ENCODE measurements around the gene YPEL4. TPM values are rescaled to one million over a fixed set of nuclear protein-coding genes. Genes with fewer than 3 reads are reported as not detected.

Gene YPEL4
- total and polyA plus RNA-seq, 12 donors, result 0.18 to 15.7 (median 1.8) TPM

DNA sequence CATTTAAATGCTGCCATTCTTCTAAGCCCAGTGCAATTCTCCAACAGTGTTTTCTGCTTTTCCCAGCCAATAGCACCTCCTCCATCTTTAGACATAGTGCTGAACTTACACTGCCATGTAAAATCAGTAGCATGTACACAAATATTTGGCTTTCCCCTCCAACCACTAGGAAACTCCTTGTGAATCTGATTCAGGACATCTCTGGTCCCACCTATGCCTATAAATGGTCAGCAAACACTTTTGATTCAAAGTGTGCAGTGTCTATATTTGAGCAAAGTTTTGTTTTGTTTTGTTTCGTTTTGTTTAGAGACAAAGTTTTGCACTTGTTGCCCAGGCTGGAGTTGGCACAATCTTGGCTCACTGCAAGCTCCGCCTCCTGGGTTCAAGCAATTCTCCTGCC is 24.8 kb downstream of the YPEL4 start:
- intact Hi-C loops (cut with DNase I), result no loop called here
- WGBS, 4 donors, result 75 to 88% (median 83%) methylated on average over 2 of the region's 2 CpGs
- H3K36me3 ChIP-seq (replicated peaks in 1 of 2), result no peaks in the 10 kb centered on the region

DNA sequence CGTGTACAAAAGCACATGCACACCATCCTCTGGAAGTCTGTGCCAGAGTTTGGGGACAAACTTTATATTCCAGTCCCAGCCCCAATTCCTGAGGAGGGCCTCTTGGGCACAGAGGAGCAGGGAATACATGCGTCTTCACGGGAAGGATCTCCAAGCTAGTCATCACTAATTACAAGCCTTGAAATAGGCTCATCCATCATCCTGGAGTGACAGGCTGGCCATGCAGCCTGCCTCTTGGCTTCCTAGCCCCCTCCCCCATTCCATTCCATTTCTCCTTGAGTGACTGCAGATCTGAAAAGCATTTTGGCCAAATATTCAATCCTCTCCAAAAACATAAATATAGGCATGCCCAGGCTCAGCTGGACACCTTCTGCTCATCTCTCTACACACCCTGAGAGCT is 27.4 kb downstream of the YPEL4 start:
- no peak for TF ChIP-seq POLR2A (IDR thresholded peaks at IDR 0.05)
- TF ChIP-seq, protein P1, sequence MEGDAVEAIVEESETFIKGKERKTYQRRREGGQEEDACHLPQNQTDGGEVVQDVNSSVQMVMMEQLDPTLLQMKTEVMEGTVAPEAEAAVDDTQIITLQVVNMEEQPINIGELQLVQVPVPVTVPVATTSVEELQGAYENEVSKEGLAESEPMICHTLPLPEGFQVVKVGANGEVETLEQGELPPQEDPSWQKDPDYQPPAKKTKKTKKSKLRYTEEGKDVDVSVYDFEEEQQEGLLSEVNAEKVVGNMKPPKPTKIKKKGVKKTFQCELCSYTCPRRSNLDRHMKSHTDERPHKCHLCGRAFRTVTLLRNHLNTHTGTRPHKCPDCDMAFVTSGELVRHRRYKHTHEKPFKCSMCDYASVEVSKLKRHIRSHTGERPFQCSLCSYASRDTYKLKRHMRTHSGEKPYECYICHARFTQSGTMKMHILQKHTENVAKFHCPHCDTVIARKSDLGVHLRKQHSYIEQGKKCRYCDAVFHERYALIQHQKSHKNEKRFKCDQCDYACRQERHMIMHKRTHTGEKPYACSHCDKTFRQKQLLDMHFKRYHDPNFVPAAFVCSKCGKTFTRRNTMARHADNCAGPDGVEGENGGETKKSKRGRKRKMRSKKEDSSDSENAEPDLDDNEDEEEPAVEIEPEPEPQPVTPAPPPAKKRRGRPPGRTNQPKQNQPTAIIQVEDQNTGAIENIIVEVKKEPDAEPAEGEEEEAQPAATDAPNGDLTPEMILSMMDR (IDR thresholded peaks at IDR 0.05), result no peak
- H3K27me3 ChIP-seq, result peaks cover 3% of the 10 kb centered on the region
- H3K36me3 ChIP-seq (replicated peaks in 1 of 2), result no peaks in the 10 kb centered on the region
- H3K27ac ChIP-seq, result no peak overlapping the region
- intact Hi-C loops (cut with DNase I), result no loop called here
- H3K4me3 ChIP-seq, result no peak overlapping the region
- H3K9me3 ChIP-seq (replicated peaks in 1 of 3), result no peaks in the 10 kb centered on the region
- H3K4me1 ChIP-seq (replicated peaks in 1 of 2), result no peaks in the 10 kb centered on the region
- 31 to 53% (median 36%) methylated on average over 3 of the region's 3 CpGs for WGBS, 4 donors
- DNase-seq, result no peak

More for the DNA sequence above, 24.8 kb downstream of the YPEL4 start:
- H3K27me3 ChIP-seq, result peaks cover 3% of the 10 kb centered on the region
- H3K4me1 ChIP-seq (replicated peaks in 1 of 2), result no peaks in the 10 kb centered on the region
- no peaks in the 10 kb centered on the region for H3K9me3 ChIP-seq (replicated peaks in 1 of 3)
- no peak overlapping the region for H3K4me3 ChIP-seq
- DNase-seq, result no peak
- no peak overlapping the region for H3K27ac ChIP-seq
- TF ChIP-seq, protein P1 (IDR thresholded peaks at IDR 0.05), result no peak
- no peak for TF ChIP-seq POLR2A (IDR thresholded peaks at IDR 0.05)

DNA sequence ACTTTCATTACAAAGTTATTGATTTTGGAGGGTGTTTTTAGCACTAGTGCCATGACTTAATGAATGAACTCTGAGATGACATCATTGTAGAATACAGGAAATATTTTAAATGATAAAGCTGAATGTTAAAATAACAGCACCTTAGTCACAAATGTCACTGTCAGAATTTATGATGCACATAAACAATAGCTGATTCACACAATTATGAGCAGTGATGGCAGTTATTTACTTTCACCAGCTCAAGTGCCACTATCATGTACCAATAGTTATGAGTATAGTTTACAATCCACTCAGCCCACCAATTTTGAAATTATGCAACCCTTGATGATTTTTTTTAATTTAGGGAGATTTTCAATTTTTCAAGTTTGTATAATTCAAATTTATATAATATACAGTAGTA is 29.2 kb downstream of the YPEL4 start:
- no peaks in the 10 kb centered on the region for H3K36me3 ChIP-seq (replicated peaks in 1 of 2)
- no peaks in the 10 kb centered on the region for H3K4me1 ChIP-seq (replicated peaks in 1 of 2)
- H3K4me3 ChIP-seq, result no peak overlapping the region
- no peaks in the 10 kb centered on the region for H3K9me3 ChIP-seq (replicated peaks in 1 of 3)
- DNase-seq, result no peak
- intact Hi-C loops (cut with DNase I), result no loop called here
- TF ChIP-seq POLR2A (IDR thresholded peaks at IDR 0.05), result no peak
- TF ChIP-seq, protein P1 (IDR thresholded peaks at IDR 0.05), result no peak
- H3K27me3 ChIP-seq, result peaks cover 3% of the 10 kb centered on the region
- H3K27ac ChIP-seq, result no peak overlapping the region

DNA sequence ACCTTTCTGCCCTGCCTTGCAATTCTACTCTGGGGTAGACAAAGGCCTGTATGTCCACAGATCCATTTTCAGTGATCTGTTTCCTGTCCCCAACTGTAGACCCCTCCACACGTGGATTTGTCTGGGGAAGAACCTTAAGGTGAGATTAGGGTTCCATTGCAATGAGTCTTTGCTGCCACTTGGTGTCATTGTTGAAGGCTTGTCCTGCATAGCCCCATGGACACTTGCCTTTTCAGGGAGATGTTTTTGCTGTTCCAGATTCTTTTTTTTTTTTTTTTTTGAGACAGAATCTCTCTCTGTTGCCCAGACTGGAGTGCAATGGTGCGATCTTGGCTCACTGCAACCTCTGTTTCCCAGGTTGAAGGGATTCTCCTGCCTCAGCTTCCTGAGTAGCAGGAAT is 30.4 kb downstream of the YPEL4 start:
- Histone ChIP-seq H3K27ac (no peak overlapping the region), H3K27me3 (peaks cover 3% of the 10 kb centered on the region), H3K4me1 (replicated peaks in 1 of 2) (no peaks in the 10 kb centered on the region), H3K4me3 (no peak overlapping the region), H3K36me3 (replicated peaks in 1 of 2) (peaks cover 0 to 5% of the 10 kb centered on the region in 2 donors), H3K9me3 (replicated peaks in 1 of 3) (no peaks in the 10 kb centered on the region)
- 78 to 88% (median 83%) methylated on average over 2 of the region's 2 CpGs for WGBS, 4 donors
- DNase-seq, result no peak
- TF ChIP-seq, protein P1 (IDR thresholded peaks at IDR 0.05), result no peak
- no peak for TF ChIP-seq POLR2A (IDR thresholded peaks at IDR 0.05)
- intact Hi-C loops (cut with DNase I), result no loop called here
